Renal pelvis (tissue), 4 donors: ENCODE results near the gene TBC1D4. TPM values are rescaled to one million over a fixed set of nuclear protein-coding genes. Genes with fewer than 3 reads are reported as not detected.
"Not testable (repeated sequence)": the region's sequence is repeated elsewhere in the genome, so short reads cannot be mapped to it uniquely, and the experiment has no call there.

ENCODE experiments used
- DNase-seq: peaks from one replicate; pipeline ENCODE4 v3.0.0-alpha.2; 2013
- polyA plus RNA-seq, 3 donors: library from polyadenylated mRNA; unstranded; fragments of 120-200 nt; gene quantifications; one replicate each; pipeline ENCODE4 v1.2.1, GENCODE V29; 2013; ENCODE audit not compliant: insufficient read length in 3 of 3

Gene TBC1D4
- polyA plus RNA-seq, 3 donors = 46.9 to 50.4 (median 48.1) TPM

- no peak for DNase-seq
Observed at GRCh38 chr13:75454497-75454896, 27.5 kb downstream of the TBC1D4 start.

GRCh38 chr13:75452564-75452963 is 29.4 kb downstream of the TBC1D4 start:
- no peak for DNase-seq

GRCh38 chr13:75447493-75447892 is 34.5 kb downstream of the TBC1D4 start:
- DNase-seq = no peak

GRCh38 chr13:75446874-75447273 is 35.1 kb downstream of the TBC1D4 start:
- no peak for DNase-seq

- DNase-seq = no peak
Observed at GRCh38 chr13:75445717-75446499, 36.1 kb downstream of the TBC1D4 start.

- DNase-seq = no peak
Observed at GRCh38 chr13:75444016-75444415, 38.0 kb downstream of the TBC1D4 start.

GRCh38 chr13:75443356-75443958 is 38.5 kb downstream of the TBC1D4 start:
- DNase-seq = no peak

GRCh38 chr13:75442736-75443234 is 39.2 kb downstream of the TBC1D4 start:
- DNase-seq = no peak

GRCh38 chr13:75440100-75440499 is 41.9 kb downstream of the TBC1D4 start:
- no peak for DNase-seq

- DNase-seq = peak; percentile 72
Observed at GRCh38 chr13:75437582-75438318, 44.2 kb downstream of the TBC1D4 start.

GRCh38 chr13:75434126-75434525 is 47.8 kb downstream of the TBC1D4 start:
- DNase-seq = not testable (repeated sequence)

- no peak for DNase-seq
Observed at GRCh38 chr13:75432811-75433244, 49.1 kb downstream of the TBC1D4 start.

GRCh38 chr13:75432045-75432444 is 49.9 kb downstream of the TBC1D4 start:
- DNase-seq = no peak

GRCh38 chr13:75430436-75431209 is 51.3 kb downstream of the TBC1D4 start:
- no peak for DNase-seq

- no peak for DNase-seq
Observed at GRCh38 chr13:75426421-75426820, 55.5 kb downstream of the TBC1D4 start.

- DNase-seq = no peak
Observed at GRCh38 chr13:75425216-75426009, 56.6 kb downstream of the TBC1D4 start.

GRCh38 chr13:75423946-75424345 is 58.0 kb downstream of the TBC1D4 start:
- no peak for DNase-seq

GRCh38 chr13:75422028-75422427 is 59.9 kb downstream of the TBC1D4 start:
- DNase-seq = no peak

GRCh38 chr13:75421133-75421532 is 60.8 kb downstream of the TBC1D4 start:
- no peak for DNase-seq

- no peak for DNase-seq
Observed at GRCh38 chr13:75419656-75420055, 62.3 kb downstream of the TBC1D4 start.

- no peak for DNase-seq
Observed at GRCh38 chr13:75418997-75419396, 63.0 kb downstream of the TBC1D4 start.
